ENCODE data around the gene KCNMB1.

Gene KCNMB1

DNA sequence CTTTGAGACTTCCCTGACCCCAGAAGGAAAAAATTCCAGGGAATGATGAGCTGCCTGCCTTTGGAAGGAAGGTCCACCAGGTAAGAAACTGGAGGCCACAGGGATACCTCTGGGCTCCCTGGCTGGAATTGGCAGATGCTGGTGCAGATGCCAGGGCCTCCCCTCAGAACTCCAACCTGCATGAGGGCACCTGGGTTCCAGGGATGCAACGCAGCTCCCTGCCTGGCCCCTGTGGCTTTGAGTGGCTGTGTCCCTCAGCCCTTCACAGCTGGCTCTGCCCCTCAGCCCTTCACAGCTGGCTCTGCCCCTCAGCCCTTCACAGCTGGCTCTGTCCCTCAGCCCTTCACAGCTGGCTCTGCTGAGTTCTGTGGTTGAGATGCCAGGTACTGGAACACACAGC lies 13.9 kb downstream of the KCNMB1 start:
- DNase-seq = no peak

DNA sequence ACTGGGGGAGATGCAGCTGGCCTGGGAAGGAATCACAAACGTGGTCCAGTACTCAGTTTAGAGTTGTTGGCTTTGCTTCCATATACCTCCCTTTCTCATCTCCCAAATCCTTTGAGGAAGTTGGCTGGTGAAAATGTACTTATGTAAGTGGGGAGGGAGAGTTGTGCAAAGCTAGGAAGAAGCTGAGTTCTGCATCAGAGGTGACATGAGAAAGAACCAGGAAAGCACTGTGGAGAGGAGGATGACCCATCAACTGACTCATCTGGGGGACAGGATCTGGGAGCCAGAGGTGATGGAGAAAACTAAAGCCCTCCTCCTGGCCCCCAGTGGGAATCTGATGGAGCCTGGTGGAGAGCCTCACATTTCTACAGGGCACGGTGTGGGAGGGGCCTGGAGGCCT lies 16.2 kb downstream of the KCNMB1 start:
- no peak for DNase-seq

DNA sequence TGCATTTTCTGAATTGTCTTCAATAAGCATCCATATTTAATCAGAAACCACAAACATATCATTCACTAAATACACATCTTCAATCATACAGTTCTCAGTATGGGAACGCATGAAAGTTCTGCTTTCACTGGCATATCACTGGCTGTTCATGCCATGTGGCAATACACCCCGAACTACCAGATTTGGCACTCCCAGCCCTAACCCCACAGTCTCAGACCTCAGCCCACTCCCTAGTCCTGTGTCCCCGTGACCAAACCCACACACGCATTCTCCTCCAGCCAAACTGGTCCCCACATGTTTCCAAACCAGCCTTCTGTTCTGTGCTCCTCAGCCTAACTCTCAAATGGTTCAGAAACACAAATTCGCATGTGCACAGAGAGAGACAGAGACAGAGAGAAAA lies 20.6 kb downstream of the KCNMB1 start:
- no peak for DNase-seq

DNA sequence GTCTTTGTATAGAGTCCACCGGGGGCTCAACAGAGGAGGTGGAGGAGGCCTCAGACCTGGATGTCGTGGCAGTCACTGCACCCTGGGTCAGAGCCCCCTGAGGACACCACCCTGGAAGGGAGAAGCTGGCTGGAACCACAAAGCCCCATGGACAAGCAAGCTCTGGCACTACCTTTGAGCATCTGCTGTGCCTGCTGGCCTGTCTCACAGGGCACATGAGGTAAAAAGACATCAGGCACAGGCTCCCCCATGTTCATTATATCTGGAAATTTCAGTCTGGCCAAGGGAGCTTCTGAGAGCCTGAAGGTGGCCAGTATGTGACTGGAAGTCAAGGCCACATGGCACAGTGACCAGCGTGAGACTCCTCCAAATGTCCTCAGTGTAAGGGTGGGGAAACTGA lies 22.9 kb downstream of the KCNMB1 start:
- DNase-seq = no peak

DNA sequence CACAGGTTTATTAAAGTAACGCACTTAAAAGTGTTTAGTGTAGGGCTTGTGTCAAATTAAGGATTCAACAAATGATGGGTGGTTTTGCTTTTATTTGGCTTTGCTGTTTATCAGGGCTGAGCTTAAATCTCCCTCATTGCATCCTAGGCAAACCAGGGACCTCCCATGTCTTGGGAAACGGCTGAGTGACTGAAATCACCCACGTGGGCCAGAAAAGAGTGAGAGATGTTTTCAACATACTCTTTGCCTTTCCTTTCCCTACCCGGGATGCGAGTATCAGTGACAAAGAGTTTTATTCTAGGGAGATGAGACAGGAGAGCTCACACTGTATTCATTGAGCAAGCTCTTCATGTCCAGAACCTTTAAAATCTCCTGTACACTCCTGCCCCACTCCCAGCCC lies 23.3 kb downstream of the KCNMB1 start:
- DNase-seq = no peak

DNA sequence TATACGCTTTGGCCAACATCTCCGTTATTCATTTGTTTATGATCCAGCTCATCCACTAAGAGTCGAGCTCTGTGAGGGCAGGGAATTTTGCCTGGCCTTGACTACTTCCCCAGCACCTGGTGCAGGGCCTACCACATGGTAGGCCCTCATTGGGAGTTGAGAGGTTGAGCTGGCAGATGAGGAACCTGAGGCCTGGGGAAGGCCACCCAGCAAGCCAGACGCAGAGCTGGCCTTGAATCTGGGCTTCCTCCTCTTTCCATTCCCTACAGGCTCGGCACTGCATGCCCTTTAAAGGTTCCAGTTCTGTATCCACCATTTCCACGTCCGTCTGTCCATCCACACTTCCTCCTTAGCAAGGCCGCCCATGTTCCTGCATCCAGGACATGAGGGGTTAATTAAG lies 24.2 kb downstream of the KCNMB1 start:
- no peak for DNase-seq

DNA sequence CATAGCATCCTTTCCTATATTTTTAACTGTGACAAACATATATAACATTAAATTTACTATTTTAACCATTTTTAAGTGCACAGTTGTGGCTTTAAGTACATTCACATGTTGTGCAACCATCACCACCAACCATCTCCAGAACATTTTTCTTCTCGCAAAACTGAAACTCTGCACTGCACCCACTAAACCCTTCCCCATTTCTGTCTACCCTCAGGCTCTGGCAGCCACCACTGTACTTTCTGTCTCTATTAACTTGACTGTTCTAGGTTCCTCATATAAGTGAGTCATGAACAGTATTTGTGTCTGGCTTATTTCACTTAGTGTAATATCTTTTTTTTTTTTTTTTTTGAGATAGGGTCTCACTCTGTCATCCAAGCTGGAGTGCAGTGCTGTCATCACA lies 25.5 kb downstream of the KCNMB1 start:
- no peak for DNase-seq

DNA sequence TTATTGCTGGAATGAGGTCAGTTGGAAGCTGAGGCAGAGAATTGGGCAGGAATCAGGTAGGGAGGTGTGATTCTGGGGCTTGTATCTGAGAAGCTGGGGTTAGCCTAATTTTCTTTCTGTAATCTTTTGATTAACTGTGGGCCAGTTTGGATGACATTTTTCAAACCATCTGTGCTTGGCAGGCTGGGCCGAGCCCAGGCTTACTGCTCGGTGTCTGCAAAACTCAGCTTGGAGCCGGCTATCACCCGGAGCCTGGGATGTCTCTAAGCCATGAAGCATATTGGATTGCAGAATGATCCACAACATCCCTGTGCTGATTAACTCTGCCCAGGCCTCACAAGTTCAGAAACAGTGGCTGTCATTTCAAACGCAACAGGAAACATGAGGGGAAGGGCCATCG lies 26.5 kb downstream of the KCNMB1 start:
- no peak for DNase-seq

DNA sequence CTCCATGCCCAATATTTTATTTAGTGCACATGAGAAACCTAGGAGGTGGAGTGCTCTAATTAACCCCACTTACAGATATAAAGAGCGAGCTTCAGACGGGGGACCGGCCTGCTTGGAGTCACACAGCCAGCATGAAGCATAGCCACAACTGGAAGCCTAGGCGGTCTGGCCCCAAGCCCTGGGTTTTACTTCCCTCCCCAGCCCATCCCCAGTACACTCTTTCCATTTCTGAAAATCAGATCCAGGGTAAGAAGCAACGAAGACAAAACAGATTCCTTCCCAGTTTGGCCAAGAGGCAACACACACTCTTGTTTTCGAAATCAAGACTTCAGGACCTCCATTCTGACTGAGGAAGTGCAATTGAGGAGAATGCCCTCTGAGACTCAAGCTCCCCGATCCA lies 27.1 kb downstream of the KCNMB1 start:
- DNase-seq = no peak

DNA sequence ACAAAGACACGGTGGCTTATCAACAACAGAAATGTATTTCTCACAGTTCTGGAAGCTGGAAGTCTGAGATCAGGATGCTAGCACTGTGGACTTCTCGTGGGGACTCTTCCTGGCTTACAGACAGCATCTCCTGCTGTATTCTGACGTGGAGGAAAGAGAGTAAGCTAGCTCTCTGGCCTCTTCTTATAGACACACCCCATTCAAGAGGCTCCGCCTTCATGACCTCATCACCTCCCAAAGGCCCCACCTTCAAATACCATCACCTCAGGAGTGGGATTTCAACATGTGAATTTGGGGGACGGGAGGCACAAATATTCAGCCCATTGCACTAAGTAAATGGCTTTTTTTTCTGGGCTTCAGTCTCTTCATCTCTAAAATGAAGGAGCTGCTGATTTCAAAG lies 27.6 kb downstream of the KCNMB1 start:
- no peak for DNase-seq

DNA sequence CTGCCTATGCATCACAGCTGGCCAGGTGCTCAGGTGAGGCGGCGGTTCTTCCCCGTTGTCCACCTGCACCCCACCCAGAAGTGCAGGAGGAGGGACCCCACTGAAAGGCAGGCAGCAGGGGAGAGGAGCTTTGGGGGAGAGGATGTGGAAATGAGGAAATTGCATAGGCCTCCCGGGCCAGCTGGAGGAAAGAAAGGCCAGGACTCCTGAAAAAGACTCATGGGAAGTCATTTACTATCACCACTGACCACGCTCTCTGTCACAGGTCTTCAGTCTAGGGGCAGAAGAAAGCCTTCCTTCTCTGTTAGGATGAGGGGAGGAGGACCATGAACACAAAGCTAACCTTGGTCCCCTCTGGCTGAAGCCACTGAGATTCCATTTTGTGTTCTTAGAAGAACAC lies 28.1 kb downstream of the KCNMB1 start:
- DNase-seq = no peak

DNA sequence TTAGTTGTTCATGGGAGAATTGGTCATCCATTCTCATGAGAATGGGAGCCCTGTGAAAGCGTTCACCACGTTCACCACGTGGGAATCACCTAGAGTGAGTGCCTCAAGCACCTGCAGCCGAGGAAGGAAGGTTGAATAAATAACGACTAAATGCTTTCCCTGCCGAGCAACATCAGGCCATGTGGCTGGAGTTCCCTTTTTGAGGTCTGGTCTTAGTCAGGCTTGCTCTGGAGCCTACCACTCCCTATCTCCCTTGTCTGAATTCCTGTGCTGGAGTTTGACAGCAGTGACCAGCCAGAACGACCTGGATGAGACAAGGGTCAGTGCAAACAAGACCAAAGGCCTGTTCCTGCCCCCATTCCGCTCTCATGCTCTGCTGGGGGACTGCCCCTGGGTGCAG lies 28.5 kb downstream of the KCNMB1 start:
- no peak for DNase-seq

DNA sequence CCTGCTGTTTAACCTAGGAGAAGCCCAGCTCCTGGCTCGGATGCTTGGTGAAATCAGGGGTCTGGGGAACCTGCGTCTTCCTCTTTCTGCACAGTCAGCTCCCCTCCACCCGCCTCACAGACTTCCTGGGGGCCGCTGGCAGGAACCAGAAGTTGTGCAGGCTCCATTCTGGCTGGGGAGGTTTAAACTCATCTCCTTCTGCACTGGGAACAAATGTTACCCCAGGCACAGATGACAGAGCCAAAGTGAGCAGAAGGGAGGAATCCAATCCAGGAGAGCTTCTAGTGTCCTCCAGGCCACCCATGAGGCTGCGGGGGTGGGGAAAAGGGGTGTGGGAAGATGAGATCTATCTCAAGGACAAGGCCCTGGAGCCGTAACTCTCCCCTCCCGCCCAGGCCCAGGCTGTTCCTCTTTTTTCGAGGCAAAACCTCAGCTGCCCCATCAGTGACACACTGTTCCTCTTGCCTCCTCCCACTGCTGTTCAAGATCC lies 31.2 kb downstream of the KCNMB1 start:
- no peak for DNase-seq

DNA sequence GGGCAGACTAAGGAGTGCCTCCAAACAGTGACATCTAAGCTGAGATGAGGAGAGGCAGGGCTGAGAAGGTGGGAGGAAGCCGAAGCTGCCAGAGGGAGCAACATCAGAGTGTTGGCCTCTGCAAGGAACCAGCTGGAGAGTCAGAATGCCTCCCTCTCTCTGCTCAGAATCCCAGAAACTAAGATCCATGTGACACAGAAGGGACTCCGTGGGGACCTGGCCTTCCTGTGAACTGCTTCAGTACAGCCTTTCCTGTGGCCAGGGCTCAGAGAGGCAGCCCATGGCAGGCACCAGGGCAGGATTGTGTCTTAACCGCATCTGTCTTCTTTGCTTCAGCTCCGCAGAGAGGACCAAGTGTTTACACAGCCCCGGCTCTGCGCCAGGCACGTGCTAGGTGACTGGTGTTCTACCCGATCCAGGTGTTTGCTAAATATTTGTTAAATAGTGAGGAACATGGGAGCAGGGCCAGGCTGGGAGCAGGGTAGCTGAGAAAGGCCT lies 33.5 kb downstream of the KCNMB1 start:
- peak; percentile 51 for DNase-seq

DNA sequence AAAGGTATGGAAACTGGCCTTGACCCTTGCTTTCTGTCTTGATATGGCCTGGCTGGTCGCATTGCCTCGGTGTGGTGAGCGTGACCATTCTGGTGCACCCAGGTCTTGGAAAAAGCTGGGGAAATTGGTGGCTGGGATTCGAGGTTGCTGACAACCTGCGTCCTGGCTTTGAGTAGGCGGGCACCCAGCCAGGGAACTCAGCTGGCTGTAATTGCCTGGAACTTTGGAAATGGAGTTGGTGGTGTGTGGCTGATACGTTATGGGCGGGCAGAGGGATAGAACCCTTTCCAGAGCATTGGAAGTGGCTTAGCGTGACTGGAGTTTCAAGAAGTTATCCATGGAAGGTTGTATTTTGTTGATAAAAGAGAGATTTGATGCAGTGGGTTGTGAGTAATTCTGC lies 35.2 kb downstream of the KCNMB1 start:
- DNase-seq = peak; percentile 48

DNA sequence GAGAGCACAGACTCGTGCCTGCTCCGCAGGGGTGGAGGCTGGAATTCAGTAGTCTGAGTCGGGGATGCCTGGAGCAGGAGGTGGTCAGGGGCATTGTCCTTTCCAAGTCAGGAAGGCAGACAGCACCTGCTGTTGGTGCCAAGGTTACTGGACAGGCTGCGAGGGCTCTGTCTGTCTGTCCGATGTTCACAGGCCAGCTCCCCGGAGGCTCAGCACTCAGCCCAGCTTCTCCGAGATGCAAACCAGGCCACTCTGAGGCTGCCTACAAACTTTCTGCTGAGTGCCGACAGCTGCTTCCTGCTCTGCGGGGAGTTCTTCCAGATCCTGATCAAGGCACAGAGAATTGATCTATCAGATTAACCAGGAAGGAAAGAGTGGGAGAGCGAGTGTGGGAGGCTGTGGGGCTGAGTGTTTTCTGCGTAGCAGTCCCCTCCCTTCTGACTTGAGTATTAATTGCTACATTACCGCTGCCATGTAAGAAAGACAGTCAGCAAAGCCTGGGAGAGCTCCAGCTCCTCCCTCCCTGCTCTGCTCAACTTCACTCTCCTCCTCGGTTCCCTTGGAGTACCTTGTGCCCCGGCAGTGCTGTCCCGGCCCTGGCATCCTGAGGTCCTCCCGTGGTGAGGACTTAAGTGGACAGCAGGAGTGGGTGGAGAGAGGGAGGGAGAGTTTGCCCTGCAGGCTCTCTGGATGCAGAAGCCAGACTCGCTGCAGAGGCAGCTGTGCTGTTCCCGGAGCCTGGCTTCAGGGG lies 36.0 kb downstream of the KCNMB1 start:
- DNase-seq = peak; percentile 5

DNA sequence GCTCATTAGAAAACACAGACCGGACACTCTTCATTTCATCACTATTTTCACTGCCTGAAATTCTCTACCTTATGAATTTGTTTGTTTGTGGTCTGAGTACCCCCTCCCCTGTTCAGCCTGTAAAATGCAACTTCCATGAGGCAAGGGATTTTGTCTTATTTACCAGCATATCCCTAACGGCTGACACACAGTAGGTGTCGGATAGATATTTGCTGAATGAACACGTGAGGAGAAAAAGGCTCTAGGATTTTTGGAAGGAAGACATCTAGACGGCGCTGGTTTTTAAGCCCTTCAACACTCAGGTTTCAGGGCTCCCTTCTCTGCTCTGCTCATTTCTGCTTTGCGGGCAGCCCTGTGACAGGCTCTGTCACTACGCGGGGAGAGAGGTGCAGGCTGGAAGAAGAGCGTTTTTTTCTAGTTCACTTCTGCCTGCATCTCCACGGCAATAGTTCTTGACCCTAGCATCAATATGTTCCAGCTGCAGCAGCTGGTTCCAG lies 41.0 kb downstream of the KCNMB1 start:
- no peak for DNase-seq

DNA sequence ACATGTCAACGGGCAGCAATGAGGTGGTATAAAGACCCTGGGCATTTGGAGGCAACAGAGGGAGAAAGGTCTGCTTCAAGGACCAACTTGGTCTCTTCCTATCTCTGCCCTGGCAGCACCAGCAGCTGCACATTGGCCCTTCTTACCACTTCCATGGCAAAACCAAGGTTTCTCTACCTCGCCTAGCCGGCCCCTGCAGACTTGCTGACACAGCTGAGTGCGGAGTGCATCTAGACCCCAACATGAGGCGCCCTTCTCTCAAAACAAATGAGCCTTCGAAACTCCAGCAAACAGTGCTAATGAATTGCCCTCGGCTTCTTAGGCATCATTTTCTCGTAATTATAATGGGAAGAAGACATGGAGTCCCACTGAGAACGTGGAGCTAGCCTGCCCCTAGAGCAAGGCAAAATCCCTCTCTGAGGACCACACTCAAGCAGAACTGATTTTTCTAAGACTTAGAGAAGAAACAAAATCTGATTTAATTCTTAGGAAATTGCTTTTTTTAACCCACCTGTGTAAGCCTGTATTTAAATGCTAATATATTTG lies 42.1 kb downstream of the KCNMB1 start:
- no peak for DNase-seq

DNA sequence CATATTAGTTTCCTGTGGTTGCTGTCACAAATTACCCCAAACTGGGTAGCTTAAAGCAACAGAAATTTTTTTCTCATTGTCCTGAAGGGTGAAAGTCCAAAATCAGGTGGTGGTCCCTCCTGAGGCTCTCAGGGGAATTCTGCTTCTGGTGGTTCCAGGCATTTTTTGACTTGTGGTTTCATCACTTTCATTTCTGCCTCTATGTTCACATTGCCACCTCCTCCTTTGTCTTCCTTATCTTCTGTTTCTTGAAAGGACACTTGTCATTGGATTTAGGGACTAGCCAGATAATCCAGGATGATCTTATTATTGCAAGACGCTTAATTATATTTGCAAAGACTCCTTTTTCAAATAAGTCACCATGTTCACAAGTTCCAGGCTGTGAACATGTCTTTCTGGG lies 43.2 kb downstream of the KCNMB1 start:
- no peak for DNase-seq

DNA sequence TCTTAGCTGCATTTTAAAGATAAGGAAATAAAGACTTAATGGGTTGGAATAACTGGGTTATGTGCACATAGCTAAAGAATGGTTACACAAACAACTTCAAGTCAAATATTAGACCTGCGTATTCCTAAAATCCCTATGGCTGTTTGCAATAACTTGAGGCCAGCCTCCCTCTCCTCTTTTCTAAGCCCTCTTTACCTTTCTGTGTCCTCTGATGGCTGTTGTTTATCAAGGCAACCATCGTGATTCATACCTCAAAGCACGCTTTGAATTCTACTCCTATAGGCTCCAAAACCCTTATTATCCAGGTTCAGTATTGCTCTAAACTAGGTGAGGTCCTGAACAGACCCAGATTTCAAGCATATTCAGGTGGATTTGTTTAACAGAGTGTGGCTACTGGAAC lies 46.0 kb downstream of the KCNMB1 start:
- DNase-seq = no peak

DNA sequence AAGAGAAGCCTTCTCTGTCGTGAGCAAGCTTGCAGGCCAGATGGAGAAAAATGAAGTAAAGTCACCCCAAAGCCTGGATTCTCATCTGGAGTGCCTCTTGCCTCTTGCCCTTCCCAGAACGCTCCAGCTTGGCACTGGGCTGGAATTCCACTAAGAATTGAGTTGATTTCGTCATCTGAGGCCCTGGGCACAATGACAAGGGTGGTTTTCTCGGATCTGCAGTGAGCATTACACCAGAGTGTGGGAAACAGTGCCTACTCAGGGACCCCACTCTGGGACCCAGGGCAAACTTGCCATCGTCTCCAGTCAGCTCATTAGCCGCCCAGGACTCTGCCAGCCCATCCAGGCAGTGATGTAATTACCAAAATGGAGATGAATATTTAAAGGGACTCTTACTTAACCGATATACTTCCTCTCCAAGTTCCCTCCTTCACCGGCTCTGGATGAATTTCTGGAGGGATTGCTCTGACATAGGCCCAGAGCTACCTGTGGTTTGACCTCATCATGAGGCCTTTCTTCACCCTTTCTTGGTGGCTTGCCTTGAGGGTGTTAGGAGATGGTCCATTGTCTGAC lies 46.9 kb downstream of the KCNMB1 start:
- no peak for DNase-seq

DNA sequence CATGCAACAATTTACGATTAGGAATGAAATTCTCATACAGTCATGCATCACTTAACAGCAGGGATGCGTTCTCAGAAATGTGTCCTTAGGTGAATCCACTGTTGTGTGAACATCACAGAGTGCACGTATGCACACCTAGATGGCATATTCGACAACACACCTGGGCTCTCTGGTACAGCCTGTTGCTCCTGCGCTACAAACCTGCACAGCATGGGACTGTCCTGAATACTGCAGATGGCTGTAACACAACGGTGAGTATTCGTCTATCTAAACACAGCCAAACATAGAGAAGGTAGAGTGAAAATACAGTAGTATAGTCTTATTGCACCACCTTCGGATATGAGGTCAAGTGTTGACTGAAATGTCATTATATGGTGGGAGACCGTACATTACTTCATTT lies 47.6 kb downstream of the KCNMB1 start:
- DNase-seq = no peak

DNA sequence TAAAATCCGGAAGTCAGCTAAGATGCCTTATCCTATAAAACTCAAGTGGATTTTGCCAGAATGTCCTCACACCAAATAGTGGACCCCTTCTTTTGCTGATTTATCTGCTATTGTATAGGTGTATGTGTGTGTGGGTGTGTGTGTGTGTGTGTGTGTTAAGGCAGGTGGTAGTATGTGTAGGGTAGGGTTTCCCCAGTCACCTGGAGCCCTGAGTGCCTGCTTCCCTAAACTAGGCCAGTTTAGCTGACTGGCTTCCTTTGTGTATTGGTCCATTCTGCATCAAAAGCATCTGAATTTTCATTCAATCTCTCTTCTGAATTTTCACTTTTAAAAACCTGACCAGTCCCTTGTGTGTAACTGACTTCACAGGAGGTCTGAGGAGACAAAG lies 49.4 kb downstream of the KCNMB1 start:
- DNase-seq = no peak
